ENCODE results near the gene TXNRD1. TPM values are rescaled to one million over a fixed set of nuclear protein-coding genes. Genes with fewer than 3 reads are reported as not detected.

TXNRD1 gene
- total RNA-seq, 2 donors from 2014 or later, result 35.9 to 36.6 TPM

DNA sequence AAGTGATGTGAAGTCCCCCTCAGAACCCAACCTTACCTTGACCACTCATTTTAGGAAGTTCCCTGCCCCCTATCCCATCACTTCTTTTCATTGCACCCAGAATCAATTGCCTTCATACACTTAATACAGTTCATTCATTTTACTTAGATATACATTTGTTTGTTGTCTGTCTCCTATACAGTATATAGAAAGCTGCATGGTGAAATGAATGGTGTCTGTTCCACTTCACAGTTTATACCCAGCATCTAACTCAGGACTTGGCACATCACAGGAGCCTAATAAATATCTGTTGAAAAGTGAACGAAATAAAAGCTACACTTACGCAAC, 38.3 kb upstream of the TXNRD1 start:
- H3K4me1 ChIP-seq, result peaks cover 29% of the 10 kb centered on the region
- H3K27ac ChIP-seq, result no peak overlapping the region
- no peaks in the 10 kb centered on the region for H3K36me3 ChIP-seq (replicated peaks in 1 of 2; ENCODE audit: insufficient read depth in 1 of 2, low read depth in 2 of 2)
- no peak for DNase-seq
- H3K9me3 ChIP-seq, result no peaks in the 10 kb centered on the region
- ATAC-seq, result no peak
- TF ChIP-seq, protein P1, sequence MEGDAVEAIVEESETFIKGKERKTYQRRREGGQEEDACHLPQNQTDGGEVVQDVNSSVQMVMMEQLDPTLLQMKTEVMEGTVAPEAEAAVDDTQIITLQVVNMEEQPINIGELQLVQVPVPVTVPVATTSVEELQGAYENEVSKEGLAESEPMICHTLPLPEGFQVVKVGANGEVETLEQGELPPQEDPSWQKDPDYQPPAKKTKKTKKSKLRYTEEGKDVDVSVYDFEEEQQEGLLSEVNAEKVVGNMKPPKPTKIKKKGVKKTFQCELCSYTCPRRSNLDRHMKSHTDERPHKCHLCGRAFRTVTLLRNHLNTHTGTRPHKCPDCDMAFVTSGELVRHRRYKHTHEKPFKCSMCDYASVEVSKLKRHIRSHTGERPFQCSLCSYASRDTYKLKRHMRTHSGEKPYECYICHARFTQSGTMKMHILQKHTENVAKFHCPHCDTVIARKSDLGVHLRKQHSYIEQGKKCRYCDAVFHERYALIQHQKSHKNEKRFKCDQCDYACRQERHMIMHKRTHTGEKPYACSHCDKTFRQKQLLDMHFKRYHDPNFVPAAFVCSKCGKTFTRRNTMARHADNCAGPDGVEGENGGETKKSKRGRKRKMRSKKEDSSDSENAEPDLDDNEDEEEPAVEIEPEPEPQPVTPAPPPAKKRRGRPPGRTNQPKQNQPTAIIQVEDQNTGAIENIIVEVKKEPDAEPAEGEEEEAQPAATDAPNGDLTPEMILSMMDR (IDR thresholded peaks at IDR 0.05), result no peak
- no peak for TF ChIP-seq POLR2A (IDR thresholded peaks at IDR 0.05)
- WGBS, 2 donors, result 41 to 62% methylated on average over 2 of the region's 2 CpGs
- intact Hi-C loops (cut with DNase I), result no loop called here
- H3K4me3 ChIP-seq, result no peak overlapping the region
- H3K27me3 ChIP-seq, result no peaks in the 10 kb centered on the region

GRCh38 chr12:104177663-104178501, 37.7 kb upstream of the TXNRD1 start:
- no peaks in the 10 kb centered on the region for H3K27me3 ChIP-seq
- no peaks in the 10 kb centered on the region for H3K9me3 ChIP-seq
- ATAC-seq, result peak; percentile 28
- H3K4me1 ChIP-seq, result peaks cover 35% of the 10 kb centered on the region
- no peak overlapping the region for H3K4me3 ChIP-seq
- peak; percentile 26 to 68 (median 46) for DNase-seq
- H3K27ac ChIP-seq, result peak overlapping the region in 2 of 4 donors; percentile 8 to 35
- 45 to 65% methylated on average over 7 to 8 of the region's 8 CpGs for WGBS, 2 donors
- intact Hi-C loops (cut with DNase I), result no loop called here
- no peaks in the 10 kb centered on the region for H3K36me3 ChIP-seq (replicated peaks in 1 of 2; ENCODE audit: insufficient read depth in 1 of 2, low read depth in 2 of 2)
- TF ChIP-seq, protein P1 (IDR thresholded peaks at IDR 0.05), result no peak
- TF ChIP-seq POLR2A (IDR thresholded peaks at IDR 0.05), result no peak

GRCh38 chr12:104180374-104180773, 35.2 kb upstream of the TXNRD1 start:
- WGBS, 2 donors, result 87 to 90% methylated on average over 5 of the region's 5 CpGs
- intact Hi-C loops (cut with DNase I), result no loop called here
- no peaks in the 10 kb centered on the region for H3K27me3 ChIP-seq
- no peak overlapping the region for H3K4me3 ChIP-seq
- TF ChIP-seq POLR2A (IDR thresholded peaks at IDR 0.05), result no peak
- TF ChIP-seq, protein P1 (IDR thresholded peaks at IDR 0.05), result no peak
- DNase-seq (no peak), ATAC-seq (no peak)
- no peaks in the 10 kb centered on the region for H3K36me3 ChIP-seq (replicated peaks in 1 of 2; ENCODE audit: insufficient read depth in 1 of 2, low read depth in 2 of 2)
- H3K9me3 ChIP-seq, result peaks cover 0 to 15% (median 0%) of the 10 kb centered on the region in 3 donors
- no peak overlapping the region for H3K27ac ChIP-seq
- H3K4me1 ChIP-seq, result peaks cover 35% of the 10 kb centered on the region

DNA sequence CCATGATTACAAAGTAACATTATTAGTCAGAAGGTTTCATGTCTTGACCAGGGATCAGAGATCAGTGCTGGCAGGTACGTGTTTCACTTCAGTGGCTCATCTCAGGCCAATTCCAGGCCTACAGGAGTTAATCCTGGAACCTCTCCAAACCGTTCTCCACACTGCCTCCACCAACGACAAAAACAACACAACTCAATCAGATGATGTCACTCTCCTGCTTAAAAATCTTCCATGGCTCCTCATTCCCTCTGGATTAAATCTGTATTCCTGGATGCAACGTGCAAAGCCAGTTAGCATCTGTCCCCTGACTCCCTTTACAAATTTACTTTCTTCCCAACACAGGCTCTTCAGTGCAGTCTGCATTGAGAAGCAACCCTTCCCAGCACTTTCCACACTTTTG, 34.3 kb upstream of the TXNRD1 start:
- intact Hi-C loops (cut with DNase I), result no loop called here
- ATAC-seq (no peak), DNase-seq (no peak)
- peaks cover 35% of the 10 kb centered on the region for H3K4me1 ChIP-seq
- peaks cover 0 to 15% (median 0%) of the 10 kb centered on the region in 3 donors for H3K9me3 ChIP-seq
- no peaks in the 10 kb centered on the region for H3K36me3 ChIP-seq (replicated peaks in 1 of 2; ENCODE audit: insufficient read depth in 1 of 2, low read depth in 2 of 2)
- H3K4me3 ChIP-seq, result no peak overlapping the region
- WGBS, 2 donors, result 57 to 58% methylated on average over 4 of the region's 4 CpGs
- TF ChIP-seq POLR2A (IDR thresholded peaks at IDR 0.05), result no peak
- TF ChIP-seq, protein P1 (IDR thresholded peaks at IDR 0.05), result no peak
- H3K27ac ChIP-seq, result peak overlapping the region in 1 of 4 donors; percentile 76
- no peaks in the 10 kb centered on the region for H3K27me3 ChIP-seq

- Histone ChIP-seq H3K27ac (peak overlapping the region; percentile 17 to 82 (median 68)), H3K36me3 (replicated peaks in 1 of 2; ENCODE audit: insufficient read depth in 1 of 2, low read depth in 2 of 2) (no peaks in the 10 kb centered on the region), H3K4me3 (no peak overlapping the region), H3K27me3 (no peaks in the 10 kb centered on the region), H3K9me3 (peaks cover 0 to 15% (median 0%) of the 10 kb centered on the region in 3 donors), H3K4me1 (peaks cover 35% of the 10 kb centered on the region)
- ATAC-seq (peak; percentile 87), DNase-seq (peak; percentile 87 to 90 (median 88))
- WGBS, 2 donors, result 21 to 25% methylated on average over 4 of the region's 4 CpGs
- intact Hi-C loops (cut with DNase I), result no loop called here
- TF ChIP-seq POLR2A (IDR thresholded peaks at IDR 0.05), result no peak
- TF ChIP-seq, protein P1 (IDR thresholded peaks at IDR 0.05), result peak in 2 of 7 experiments; percentile 4
Measured at GRCh38 chr12:104182144-104182543, 33.4 kb upstream of the TXNRD1 start.

Measured in body of pancreas (tissue), 4 donors.